ENCODE measurements around the gene RBMS2.
A peak's percentile ranks its signal among the peaks of the same experiment; 100 is the strongest.

RBMS2 gene

DNA sequence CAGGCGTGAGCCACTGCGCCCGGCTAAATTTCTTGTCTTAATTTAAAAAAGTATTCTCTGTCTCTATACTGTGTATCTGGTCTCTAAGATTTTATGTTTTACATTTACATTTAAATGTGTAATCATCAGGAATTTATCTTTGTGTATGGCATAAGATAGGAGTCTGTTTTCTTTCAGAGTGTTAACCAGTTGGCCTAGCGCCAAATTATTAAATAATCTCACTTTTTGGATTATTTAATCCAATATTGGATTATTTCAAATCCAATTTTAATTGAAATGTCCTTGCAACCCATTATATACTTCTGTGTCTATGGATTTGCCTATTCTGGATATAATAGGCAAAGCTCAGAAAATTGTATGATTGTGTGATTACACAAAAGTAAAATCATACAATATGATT is 63.5 kb downstream of the RBMS2 start:
- no peak for DNase-seq (ENCODE audit: low spot score)

- no peak for DNase-seq (ENCODE audit: low spot score)
These were observed 68.2 kb downstream of the RBMS2 start for GRCh38 chr12:56589783-56590182.

GRCh38 chr12:56590237-56590830 is 68.7 kb downstream of the RBMS2 start:
- no peak for DNase-seq (ENCODE audit: low spot score)

GRCh38 chr12:56591126-56591525 is 69.5 kb downstream of the RBMS2 start:
- DNase-seq (ENCODE audit: low spot score), result no peak

- peak; percentile 54 for DNase-seq (ENCODE audit: low spot score)
These were observed 70.3 kb downstream of the RBMS2 start for GRCh38 chr12:56591961-56592360.

GRCh38 chr12:56593909-56594621 is 72.4 kb downstream of the RBMS2 start:
- peak; percentile 85 for DNase-seq (ENCODE audit: low spot score)

DNA sequence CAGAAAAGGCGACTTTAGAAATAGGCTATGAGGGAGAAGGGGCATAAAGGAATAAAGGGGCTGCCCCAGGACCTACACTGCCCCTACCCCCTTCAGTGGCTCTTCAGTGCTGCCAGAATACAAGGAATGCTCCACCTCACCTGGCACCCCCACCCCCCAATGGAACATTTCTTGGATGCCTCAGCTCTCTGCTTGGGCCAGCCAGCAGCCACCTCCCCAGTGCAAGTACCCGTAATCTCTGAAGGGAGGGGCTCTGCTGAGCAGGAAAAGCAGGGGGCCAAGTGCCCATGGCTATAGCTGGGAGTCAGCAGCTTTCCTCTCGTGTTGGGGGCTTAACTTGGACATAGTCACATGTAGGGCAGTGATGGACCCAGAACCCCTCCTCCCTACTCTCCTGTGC is 75.2 kb downstream of the RBMS2 start:
- DNase-seq (ENCODE audit: low spot score), result no peak

GRCh38 chr12:56599041-56599440 is 77.4 kb downstream of the RBMS2 start:
- no peak for DNase-seq (ENCODE audit: low spot score)

GRCh38 chr12:56599797-56600196 is 78.2 kb downstream of the RBMS2 start:
- no peak for DNase-seq (ENCODE audit: low spot score)

GRCh38 chr12:56600753-56601152 is 79.1 kb downstream of the RBMS2 start:
- DNase-seq (ENCODE audit: low spot score), result no peak

DNA sequence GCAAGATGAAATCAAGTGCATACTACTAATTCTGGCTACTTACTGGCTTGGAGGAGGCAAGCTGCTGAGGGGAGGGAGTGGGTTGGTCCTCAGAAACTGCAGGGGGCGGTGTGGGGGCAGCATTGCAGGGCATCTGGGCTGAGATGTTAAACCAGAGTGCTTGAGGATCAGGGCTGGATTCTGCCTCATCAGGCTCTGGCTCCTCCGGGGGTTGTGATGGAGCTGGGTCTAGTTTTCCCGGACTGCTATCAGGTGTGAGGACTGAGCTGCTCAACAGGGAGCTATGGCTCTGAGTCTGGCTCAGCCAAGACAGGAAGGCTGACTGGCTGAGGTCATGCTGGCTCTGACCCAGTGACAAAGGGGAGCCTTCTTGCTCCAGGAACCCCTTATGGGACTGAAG is 79.9 kb downstream of the RBMS2 start:
- DNase-seq (ENCODE audit: low spot score), result no peak

- no peak for DNase-seq (ENCODE audit: low spot score)
These were observed 80.6 kb downstream of the RBMS2 start for GRCh38 chr12:56602239-56602638.

- no peak for DNase-seq (ENCODE audit: low spot score)
These were observed 82.7 kb downstream of the RBMS2 start for GRCh38 chr12:56604355-56604754.

DNA sequence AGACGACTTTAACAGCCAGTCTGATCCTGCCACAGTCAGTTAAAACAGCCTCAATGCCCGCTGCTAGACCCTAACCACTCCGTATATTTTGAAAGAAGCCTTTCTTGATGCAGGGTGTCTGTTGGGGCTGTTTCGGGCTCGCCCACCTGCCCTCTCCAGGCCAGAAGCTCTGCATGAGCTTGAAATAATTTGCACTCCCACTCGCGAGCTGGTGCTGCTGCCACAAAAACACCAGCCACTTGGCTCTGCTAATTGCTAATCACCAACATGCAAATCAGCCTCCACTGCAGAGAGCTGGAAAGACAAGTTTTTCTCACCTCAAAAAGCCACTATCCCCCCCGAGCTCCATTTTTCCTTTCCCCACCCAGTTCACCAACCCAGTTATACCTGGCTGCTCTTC is 93.0 kb downstream of the RBMS2 start:
- no peak for DNase-seq (ENCODE audit: low spot score)

DNA sequence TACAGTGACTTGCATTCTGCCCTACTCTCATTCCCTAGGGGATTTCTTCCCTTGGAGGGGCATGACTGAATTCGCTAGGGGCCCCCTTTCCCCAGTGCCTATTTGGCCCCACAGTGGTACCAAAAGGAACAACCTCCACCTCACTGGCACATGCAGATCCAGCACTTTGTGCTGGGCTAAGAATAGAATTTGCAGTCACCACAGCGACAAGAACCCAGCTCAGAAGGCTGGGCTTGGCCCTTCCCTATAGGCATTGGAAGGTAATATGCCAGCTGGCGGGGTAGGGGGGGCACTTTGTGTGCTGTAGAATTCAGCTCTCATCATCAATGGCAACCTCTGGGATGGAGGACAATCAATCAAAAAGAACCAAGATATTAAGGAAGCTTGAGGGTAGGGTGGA is 94.6 kb downstream of the RBMS2 start:
- DNase-seq (ENCODE audit: low spot score), result no peak

DNA sequence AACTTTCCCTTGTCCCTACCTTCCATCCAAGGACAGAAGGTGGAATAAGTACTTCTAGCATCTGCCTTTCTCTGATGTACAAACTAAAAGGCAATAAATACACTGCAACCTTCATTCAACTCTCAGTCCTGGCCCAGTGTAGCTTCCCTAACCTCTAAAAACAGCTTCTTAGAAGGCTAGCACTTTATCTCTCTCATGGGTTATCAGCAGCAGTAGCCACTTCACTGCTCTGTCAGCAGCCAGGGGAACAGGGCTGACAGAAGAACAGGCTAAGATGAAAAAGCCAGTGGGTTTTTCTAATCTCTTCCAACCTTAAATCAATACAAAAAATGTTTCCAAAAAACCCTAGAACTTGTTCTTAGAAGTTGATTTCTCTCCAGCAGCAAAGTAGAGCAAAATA is 95.3 kb downstream of the RBMS2 start:
- DNase-seq (ENCODE audit: low spot score), result no peak

GRCh38 chr12:56622535-56622934 is 100.9 kb downstream of the RBMS2 start:
- DNase-seq (ENCODE audit: low spot score), result no peak

- no peak for DNase-seq (ENCODE audit: low spot score)
These were observed 105.1 kb downstream of the RBMS2 start for GRCh38 chr12:56626701-56627100.

DNA sequence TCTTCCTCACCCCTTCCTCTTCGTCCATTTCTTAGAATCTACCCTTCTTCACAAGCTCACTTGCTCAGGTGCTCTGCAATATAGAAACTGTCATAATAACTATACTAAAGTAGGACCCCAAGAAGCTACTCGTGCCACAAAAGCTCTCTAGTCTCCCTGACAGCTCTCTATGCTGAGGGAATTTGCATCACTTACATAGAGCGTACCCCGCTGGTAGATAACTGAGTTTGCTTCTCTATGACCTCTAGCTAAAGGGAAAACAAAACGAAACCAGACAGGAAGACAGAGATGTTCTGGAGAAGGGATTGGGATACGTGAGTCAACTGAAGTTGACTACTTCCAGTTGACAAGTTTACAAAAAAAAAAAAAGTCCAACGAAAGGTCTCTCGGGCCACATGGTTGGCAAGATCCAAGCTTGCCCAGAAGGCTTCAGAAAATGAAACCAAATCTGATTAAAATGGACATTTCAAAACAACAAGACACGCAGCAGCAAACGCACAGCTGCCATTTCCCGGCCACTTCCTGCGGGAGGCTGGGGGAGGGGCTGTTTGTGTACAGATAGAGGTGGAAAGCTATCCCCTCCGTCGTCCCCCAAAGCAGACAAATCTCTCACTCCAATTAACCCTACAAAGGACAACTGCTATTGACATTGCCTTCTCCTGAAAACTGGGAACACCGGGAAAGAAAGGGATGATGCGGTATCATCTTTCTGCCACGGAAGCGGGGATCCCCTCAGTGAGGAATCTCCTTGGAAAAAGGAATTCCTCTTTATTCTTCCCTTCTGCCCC is 107.2 kb downstream of the RBMS2 start:
- peak; percentile 53 for DNase-seq (ENCODE audit: low spot score)

DNA sequence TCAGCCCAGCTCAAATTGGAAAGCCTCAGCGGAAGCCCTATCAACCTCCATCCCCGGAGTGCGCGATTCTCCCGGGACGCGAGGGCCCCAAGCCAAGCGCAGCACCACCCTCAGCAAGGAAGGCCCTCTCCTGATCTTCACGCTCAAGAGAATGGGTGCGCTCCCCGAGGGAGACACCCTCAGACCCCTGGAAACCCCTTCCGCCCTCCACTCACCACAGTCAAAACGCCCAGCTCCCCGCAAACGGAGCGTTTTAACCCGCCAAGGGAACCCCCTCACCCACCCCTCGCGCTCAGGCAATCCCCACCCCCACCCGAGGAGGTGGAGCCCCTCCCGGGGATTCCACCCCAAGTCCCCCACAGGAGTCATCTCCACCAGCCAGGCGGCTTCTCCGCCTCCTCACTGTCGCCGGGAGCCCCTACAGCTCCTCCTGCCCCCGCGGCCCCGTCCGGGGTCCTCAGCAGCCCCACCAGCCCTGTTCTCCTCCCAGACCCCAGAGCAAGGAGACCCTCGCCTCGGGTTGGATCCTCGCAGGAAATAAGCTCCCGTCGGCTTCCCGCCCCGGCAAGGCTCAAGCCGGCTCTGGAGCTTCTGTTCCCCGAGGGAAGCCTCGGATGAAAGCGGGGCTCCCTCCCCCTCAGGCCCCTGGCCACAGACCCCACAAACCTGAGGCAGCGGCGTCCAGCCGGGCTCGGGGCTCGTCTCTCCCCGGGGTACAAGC is 108.0 kb downstream of the RBMS2 start:
- peak; percentile 66 for DNase-seq (ENCODE audit: low spot score)

DNA sequence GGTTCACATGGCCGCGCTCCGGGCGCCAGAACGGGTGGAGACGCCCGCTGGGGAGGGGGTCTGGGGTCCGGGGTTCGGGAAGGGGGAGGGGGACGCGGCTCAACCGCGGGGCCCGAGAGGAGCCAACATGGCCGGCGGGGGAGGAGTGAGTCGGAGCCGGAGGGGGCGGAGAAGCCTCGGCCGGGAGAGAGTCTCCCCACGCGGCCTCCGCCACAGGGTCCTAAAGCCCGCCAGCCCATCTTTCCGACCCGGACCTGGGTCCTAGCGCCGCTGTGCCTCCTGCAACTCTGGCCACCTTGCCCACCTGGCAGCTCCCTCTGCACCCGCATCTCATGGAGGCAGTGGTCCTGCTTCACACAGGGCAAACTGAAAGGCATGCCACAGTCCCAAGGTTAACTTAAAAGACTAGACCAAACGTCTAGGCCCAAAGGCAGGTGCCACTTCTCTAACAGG is 108.6 kb downstream of the RBMS2 start, which contains the start of gene BAZ2A:
Gene BAZ2A, minus strand, starts transcription at position 147 of the 453 bp plus-strand sequence. CDS start 12,796 bp downstream, outside the sequence.
- DNase-seq (ENCODE audit: low spot score), result peak; percentile 96

All from GM03348 (cell line).